CD4-positive, alpha-beta T cell treated with Interleukin-10 for 1 hour (primary cell): ENCODE data around the gene CCL24.
"Not testable (repeated sequence)": the region's sequence is repeated elsewhere in the genome, so short reads cannot be mapped to it uniquely, and the experiment has no call there.

ENCODE experiments used
- DNase-seq: peaks from one replicate; pipeline ENCODE4 v3.0.0-alpha.2; 2020

The CCL24 gene

GRCh38 chr7:75818472-75818871, 4.9 kb upstream of the CCL24 start:
- DNase-seq = no peak

DNA sequence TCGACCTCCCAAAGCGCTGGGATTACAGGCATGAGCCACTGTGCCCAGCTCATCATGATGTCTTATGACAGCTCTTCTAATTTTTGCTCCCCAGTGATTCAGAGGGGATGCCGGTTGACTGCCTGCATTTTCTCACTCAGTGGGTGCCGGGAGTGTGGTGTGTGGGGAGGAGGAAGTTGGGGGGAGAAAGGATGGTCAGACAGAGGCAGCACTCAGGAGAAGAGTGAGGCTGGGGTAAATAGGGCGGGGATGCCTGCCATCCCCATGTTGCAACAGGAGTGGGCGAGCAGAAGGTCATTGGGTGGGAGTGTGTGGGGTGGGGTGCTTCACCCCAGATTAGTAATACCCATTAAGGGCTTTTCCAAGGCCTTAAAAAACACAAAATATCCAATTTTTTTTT, 3.5 kb upstream of the CCL24 start:
- no peak for DNase-seq

DNA sequence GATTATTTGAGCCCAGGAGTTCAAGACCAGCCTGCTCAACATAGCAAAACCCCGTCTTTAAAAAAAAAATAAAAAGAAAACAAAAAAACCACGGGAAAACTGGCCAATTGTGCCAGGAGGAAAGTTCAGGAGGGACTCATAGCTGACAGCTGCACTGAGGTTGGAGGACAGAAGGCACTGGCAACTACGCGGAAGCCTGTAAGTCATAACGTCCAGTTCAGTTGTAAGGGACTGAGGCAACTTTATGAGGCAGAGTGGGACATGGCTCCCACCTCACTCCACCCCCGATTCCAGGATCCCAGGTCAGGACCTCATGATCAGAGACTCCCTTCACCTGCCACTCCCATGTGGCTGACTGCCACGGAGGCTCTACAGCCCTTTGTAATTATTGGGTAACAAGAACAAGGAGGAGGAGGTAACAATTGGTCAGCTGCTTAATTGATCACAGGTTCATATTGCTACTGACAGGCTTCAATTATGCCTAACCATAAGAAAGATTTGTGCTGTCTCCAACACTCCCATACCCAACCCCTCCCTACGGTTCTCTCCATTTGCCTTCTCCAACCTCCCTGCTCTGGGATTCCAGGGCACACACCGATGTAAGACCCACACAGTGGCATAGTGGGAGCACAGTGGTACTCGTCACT, 1.9 kb upstream of the CCL24 start:
- DNase-seq = no peak

GRCh38 chr7:75814407-75814947, 871 bp upstream of the CCL24 start:
- DNase-seq = no peak

- DNase-seq = no peak
These were observed 522 bp downstream of the CCL24 start for GRCh38 chr7:75813084-75813483.

DNA sequence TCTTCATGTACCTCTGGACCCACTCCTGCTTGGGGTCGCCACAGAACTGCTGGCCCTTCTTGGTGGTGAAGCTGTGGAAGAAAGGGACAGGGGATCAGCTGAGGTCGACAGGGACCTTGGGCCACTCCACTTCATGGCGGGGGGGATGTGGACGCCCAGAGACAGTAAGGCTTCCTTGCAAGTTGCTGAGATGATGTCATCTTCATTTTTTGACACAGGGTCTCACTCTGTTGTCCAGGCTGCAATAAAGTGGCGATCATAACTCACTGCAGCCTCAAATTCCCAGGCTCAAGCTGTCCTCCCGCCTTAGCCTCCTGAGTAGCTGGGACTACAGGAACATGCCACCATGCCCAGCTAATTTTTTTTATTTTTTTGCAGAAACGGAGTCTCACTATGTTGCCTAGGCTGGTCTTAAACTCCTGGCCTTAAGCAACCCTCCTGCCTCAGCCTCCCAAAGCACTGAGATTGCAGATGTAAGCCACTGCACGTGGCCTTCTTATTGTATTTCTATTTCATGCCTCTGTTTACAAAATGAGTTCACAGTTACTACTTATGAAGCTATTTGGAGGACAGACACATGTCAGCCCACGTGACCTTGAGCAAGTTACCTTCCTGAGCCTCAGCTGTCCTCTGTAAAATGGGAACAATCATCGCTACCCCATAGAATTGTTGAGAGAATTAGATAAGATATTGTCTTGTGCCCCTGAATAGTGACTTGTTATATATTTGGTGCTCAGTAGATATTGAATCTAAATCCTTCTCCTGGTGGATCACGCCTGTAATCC, 1.5 kb downstream of the CCL24 start:
- no peak for DNase-seq

GRCh38 chr7:75809396-75809795, 4.2 kb downstream of the CCL24 start:
- no peak for DNase-seq

- no peak for DNase-seq
These were observed 5.5 kb downstream of the CCL24 start for GRCh38 chr7:75808106-75808505.

DNA sequence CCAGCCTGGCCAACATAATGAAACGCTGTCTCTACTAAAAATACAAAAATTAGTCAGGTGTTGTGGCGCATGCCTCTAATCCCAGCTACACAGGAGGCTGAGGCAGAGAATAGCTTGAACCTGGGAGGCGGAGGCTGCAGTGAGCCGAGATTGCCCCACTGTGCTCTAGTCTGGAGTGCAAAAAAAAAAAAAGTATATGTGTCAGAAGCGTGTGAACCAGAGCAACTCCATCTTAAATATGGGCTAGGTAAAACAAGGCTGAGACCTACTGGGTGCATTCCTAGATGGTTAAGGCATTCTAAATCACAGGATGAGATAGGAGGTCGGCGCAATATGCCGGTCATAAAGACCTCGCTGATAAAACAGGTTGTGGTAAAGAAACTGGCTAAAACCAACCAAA, 6.2 kb downstream of the CCL24 start:
- no peak for DNase-seq

DNA sequence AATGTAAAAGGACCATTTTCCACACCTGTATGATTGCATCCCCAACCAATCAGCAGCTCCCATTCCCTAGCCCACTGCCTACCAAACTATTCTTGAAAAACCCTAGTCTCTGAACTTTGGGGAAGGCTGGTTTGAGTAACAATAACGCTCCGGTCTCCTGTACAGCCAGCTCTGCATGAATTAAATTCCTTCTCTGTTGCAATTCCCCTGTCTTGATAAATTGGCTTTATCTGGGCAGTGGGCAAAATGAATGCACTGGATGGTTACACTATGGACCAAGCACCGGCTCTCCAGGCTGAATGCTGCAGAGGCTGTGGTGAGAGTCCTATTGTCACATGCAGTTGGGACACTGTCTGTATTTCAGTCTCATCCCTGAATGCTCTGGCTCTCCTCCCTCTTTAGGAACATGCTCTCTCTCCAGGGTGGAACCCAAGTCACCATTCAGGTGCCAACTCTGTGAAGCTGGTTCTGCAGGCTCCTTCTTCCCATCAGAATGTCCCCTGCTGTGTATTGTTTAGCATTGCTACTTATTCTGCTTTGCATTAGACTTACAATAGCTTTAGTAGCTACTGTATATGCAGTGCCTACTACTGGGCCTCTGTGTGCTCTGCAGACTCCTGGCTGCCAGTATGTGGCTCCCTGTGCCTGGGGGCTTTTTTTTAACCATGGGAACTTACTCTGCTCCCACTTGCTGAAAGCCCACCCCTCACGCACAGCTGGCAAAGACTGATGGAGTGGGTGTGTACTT, 6.9 kb downstream of the CCL24 start:
- DNase-seq = no peak

DNA sequence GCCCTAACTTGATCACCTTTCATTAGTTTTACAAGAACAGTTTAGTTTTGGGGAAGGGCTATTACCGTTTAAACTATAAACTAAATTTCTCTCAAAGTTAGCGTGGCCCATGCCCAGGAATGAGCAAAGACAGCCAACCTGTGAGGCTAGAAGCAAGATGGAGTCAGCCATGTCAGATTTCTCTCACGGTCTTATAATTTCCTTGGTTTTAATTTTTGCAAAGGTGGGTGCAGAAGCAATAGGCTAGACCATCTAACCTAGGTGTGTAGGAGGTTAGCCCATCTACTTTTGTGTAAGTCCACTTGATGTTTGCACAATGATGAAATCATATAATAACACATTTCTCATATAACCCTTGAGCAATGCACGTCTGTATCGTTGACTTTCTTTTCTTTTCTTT, 8.9 kb downstream of the CCL24 start:
- no peak for DNase-seq

GRCh38 chr7:75804004-75804403, 9.6 kb downstream of the CCL24 start:
- DNase-seq = no peak

GRCh38 chr7:75802552-75802821, 11.1 kb downstream of the CCL24 start:
- no peak for DNase-seq

DNA sequence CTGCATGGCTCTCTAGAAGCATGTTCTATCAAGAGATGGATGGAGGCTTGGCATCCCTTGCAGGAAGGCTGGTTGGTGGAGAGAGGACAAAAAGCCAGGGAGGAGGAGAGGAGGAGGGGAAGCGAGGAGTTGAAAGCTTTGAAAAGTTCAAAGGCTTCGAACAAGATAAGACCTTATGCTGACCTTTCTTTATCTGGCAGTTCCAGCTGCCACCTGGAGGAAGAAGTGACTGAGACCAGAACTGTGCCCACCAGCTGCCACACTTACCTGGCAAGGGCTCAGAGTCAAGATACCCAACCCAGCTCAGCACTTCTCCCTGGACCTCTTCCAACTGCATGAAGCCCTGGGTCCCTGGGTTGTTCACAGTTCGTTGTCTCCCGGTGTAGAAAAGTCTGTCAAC, 14.8 kb downstream of the CCL24 start:
- DNase-seq = no peak

GRCh38 chr7:75796420-75796819, 17.2 kb downstream of the CCL24 start:
- no peak for DNase-seq

DNA sequence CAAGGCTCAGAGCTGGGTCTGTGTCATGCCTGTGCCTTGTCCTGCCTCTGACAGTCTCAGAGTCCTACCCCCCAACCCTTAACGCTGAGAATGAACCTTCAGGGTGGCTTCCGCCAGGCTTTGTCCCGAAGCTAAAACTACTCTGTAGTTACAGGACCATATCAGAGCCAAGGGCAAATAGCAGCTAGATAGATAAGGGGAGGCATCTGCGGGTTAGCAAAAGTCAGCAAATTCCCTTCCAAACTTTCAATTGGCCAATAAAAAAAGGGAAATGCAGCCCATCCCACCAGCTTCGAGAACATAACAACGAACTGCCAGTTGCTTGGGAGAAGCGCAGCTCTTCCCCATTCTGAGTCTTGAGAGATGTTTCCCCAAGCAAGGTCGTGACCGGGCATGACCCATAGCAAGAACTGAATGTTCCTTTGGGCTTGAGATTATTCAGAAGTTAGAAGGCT, 17.7 kb downstream of the CCL24 start:
- DNase-seq = no peak

- no peak for DNase-seq
These were observed 19.9 kb downstream of the CCL24 start for GRCh38 chr7:75793676-75794075.

GRCh38 chr7:75792567-75792966, 21.0 kb downstream of the CCL24 start:
- not testable (repeated sequence) for DNase-seq

- no peak for DNase-seq
These were observed 24.2 kb downstream of the CCL24 start for GRCh38 chr7:75789361-75789924.

DNA sequence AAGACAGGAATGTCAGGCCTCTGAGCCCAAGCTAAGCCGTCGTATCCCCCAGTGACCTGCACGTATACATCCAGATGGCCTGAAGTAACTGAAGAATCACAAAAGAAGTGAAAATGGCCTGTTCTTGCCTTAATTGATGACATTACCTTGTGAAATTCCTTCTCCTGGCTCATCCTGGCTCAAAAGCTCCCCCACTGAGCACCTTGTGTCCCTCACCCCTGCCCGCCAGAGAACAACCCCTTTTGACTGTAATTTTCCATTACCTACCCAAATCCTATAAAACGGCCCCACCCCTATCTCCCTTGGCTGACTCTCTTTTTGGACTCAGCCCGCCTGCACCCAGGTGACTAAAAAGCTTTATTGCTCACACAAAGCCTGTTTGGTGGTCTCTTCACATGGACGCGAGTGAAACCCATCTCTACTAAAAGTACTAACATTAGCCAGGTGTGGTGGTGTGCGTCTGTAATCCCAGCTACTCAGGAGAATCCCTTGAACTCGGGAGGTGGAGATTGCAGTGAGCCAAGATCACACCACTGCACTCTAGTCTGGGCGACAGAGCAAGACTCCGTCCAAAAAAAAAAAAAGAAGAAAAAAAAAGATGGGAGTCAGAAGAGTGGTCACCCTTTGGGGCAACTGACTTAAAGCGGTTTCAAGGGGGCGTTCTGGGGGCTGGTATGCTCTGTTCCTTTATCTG, 25.3 kb downstream of the CCL24 start:
- not testable (repeated sequence) for DNase-seq

DNA sequence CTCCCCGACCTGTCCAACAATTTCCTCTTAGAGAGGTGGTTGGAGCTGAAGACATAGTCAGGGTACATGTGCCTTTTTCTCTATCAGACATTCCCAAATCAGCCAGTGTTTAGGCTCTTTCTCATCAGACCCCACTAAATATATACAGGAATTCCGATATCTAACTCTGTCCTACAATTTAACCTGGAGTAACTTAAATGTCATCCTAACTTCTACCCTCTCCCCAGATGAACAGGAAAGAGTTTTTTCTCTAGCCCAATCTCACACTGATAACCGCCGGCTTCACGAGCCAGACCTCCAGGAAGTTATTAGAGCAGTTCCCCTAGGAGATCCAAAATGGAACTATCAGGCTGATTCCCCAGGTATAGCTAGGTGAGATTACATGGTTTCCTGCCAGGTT, 30.5 kb downstream of the CCL24 start:
- not testable (repeated sequence) for DNase-seq

- DNase-seq = not testable (repeated sequence)
These were observed 32.8 kb downstream of the CCL24 start for GRCh38 chr7:75780647-75781273.
